ENCODE data around the gene RARB.

Gene RARB

DNA sequence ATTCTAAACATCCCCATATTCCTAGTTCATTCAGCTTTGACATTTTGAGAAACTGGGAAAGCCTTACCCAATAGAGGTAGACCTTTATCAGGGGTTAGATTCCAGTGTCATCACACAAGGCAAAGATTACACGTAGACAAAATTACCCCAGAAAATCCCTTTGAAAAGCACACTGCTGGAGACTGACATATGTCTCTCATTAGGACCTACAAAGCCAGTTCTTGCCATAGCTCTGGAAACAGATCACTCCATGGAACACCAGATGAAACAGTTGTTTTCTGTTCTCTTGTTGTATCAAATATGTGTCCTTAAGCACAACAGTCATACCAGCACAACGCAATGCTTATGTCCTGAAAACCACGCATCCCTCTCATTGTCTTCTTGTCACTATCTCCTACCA is 44.7 kb downstream of the RARB start:
- no peak for DNase-seq (ENCODE audit: low spot score)

DNA sequence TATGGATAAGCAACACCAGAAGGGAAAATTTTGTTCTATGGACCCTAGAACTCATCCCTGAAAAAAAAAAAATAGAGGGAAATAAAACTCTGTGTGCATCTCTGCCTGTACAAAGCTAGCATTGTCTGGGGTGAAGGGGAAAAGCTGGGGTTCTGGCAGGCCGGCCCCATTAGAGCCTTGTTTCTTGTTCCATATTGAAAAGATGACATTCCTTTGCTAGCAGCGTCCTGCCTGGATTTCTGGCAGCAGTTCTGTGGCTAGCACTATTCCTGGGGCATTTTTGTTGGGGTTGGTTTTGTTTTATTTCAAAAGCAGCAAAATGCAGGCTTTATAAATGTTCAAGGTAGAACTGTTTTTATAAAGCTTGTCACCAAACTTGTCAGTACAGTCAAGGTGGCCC is 45.2 kb downstream of the RARB start:
- no peak for DNase-seq (ENCODE audit: low spot score)

DNA sequence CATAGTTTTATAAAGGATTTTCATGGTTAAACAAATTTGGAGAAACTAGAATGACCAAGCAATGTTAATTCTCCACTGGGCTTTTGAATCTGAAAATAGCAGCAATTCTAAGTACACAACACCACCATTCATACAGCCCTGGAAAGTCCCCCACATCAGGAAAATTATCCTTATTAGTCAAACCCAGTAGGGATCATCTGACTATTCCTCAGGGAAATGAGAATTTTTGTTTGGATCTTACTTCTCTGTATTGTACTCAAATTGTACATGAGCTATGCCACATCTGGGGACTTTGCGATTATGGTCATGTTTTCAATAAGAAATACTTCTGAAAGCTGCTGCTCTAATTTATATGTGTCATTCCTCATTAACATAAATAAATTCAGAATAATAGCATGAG is 46.0 kb downstream of the RARB start:
- no peak for DNase-seq (ENCODE audit: low spot score)

DNA sequence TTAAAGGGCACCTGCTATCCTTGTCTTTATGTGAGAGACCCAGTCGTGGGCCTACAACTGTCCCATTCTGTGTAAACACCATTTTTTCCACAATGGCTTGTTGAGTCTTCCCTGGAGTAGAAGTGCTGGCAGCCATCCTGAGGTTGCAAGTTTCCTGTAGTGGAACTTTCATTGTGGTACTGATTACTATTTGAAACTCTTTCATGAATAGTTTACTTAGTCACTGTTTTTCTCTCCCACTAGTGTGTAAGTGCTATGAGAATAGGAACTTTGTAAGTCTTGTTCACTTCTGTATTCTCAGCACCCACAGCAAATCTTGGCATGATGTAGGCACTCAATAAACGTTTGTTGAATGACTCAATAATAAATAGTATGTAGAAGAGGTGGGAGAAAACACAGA is 48.6 kb downstream of the RARB start:
- no peak for DNase-seq (ENCODE audit: low spot score)

DNA sequence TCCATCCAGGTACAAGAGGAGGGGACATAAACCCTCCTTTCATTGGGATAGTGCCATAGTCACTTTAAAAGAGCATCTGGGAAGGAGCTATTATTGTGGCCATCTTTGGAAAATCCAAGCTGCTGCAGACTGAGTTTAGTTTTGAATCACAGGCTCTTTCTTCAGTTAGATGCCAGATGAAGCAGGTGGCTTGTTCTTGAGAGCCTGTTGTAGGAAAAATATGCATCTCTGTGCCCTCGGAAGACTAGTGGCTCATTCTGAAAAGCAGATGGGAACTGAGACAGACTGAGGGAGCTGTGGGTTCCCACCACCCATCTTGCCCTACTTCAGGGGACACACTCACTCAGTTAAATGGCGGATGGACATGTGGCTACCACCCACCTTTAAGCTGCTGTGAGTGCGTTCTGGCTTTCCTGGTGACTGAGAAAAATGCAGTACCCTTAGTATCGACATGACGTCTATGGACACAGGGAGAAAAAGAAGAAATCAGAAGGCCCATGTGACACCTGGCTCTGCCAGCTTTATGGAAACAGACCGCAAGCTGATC is 50.2 kb downstream of the RARB start:
- no peak for DNase-seq (ENCODE audit: low spot score)

DNA sequence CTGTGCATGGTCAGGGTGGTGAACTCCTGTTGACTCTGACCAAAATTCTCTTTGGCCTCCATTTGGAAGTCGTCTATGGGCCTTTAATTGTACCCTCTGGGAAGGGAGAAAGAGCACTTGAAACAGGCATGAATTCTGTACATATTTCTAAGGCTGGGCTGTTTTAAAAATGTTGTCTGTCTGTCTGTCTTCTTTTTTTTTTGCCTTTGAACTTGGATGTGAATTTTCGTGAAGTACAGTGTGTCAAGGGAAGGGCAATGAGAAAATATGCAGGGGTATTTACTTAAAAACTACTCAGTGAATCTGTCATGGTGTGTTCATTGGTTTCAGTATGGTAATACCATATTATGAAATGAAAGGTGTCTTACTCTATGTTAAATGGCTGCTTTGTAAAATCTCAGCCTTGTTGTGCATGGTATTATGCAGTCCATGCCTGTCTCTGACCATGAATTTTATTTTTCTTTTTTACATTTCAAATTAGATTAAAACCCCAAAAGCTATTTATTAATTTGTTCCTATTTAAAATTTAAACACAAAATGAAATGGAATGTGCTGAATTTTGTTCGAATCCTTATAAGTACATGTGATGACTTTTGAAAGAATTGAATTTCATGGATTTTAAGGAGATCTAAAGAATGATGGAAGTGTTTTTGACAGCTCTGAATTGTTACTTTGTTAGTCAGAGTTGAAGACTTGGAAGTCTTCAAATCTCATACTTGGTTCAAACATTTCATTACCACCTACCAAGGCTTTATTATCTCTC is 51.1 kb downstream of the RARB start:
- no peak for DNase-seq (ENCODE audit: low spot score)

DNA sequence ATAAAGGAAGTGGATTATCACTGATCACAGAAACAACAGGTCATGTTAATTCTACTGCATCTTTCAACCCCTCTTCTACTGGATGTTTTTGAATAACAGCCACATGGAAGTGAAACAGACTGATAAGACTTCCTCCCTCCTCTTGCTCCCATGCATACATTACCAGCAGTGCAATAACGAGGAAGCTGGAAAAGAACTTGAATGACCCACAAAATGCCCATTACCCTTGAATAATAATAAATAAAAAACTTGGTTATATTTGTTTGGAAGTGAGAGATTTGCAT is 51.6 kb downstream of the RARB start:
- DNase-seq (ENCODE audit: low spot score), result no peak

DNA sequence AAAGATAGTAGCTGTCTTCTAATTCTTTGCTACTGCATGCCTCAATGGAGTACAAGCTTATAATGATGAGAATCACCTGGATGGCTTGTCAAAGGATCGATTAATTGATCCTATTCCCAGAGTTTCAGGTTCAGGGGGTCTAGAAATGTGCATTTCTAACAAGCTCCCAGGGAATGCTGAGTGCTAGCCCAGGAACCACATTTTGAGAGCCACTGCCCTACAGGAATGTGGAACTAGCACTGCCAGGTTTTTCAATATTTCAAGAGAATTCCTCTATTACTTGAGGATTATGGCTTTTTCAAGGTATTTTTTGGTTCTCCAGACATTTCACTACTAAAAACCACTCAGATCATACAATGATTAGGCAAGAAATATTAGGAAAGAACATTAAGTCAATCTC is 52.7 kb downstream of the RARB start:
- no peak for DNase-seq (ENCODE audit: low spot score)

DNA sequence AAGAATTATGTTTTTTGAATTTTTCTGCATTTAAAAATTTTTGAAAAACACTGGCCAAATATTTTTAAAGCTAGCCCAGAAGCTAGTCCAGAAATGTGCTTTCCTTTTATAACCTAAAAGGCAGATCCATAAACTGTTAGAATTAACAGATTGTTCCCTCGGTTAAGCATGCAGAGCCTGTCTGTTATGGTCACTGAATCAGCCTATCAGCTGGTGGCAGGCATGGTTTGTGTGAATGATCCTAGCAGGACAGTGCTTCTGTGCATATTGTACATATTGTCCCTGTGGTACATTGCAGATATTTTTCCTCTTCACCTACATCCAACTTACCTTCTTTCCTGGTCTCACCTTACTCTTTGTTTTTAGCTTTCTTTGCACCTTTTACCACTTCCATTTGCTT is 53.3 kb downstream of the RARB start:
- no peak for DNase-seq (ENCODE audit: low spot score)

DNA sequence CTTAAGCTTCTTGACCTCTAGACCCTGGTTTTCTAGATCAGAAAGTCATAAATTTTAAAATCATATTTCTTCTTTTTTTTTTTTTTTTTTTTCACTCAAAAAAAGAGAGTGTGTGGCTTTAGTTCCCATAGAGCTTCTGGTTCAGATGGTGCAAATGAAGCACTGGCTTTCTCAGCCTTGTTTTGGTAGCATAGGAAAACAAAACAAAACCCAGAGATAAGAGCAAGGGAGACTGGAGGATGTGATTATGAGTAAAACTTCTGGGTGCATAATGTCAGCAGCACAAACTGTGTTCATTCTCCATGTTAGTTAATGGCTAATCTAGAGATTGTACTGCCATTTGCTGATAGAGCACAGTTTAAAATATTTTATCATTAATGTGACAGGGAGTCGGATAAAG is 55.4 kb downstream of the RARB start:
- DNase-seq (ENCODE audit: low spot score), result no peak

DNA sequence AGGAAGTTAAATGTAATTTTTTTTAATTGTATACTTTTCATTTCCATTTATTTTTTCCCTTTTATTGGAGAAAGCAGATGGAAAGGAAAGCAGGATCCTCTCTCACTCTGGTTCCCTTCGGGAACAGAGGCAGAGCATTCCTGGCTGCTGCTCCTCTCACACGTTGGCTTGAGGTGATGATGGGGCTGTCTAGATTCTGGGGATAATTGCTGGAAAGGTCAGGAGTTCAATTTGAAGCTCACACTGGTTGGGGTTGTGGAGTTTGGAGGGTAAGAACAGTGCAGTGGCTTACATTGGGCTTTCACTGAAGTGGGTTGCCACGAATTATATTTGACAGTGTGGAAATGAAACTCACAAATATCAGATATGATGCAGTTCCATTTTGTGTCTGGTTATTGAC is 57.6 kb downstream of the RARB start:
- DNase-seq (ENCODE audit: low spot score), result no peak

DNA sequence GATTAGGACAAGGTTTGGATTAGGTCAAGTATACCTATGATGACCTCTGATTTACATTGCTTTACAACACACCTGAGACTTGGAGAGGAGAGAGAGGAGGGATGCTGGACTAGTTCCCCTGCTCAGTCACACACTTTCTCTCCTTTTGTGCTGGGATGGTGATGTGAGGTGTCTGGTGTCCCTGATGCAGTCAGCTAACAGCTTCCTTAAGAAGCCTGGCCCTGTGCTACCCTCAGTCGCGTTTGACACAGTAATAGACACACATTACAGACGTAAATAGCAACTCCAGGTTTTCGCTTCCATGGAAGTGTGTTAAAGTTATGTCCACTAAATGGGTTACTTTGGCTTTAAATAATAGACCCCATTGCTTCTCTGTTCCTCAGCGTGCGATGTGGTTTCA is 58.9 kb downstream of the RARB start:
- no peak for DNase-seq (ENCODE audit: low spot score)

DNA sequence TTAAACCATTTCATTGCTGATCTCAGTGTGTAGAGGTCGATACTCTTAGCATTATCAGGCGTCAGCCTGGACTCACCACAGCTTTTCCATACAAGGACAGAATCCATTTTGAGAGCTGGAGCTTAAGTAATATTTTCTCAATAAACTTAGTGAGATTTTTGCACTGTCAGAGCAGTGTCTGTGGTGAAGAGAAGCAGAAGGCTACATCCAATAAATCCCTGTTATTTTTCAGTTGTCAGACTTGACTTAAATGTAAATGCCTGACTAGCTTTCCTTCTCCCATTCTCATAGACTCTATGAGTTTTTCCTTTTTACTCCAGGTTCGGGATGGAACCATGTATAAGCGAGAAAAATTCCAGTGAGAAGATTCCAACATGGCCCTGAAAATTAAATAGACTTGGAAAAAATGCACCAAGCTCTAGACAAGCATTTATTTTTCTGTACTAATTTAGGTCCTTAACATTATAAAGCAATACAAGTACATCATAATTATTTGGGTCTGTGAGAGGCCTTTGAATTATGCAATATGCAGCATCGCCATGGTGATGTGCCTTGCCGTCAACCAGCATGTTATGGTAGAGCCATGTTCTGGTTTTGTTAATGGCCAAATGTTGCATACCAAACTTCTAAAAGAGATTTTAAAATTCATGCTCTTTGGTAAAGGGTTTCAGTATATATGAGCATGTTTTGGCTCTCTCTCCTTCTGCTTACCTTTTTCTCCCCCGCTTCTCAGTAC is 62.0 kb downstream of the RARB start:
- DNase-seq (ENCODE audit: low spot score), result no peak

DNA sequence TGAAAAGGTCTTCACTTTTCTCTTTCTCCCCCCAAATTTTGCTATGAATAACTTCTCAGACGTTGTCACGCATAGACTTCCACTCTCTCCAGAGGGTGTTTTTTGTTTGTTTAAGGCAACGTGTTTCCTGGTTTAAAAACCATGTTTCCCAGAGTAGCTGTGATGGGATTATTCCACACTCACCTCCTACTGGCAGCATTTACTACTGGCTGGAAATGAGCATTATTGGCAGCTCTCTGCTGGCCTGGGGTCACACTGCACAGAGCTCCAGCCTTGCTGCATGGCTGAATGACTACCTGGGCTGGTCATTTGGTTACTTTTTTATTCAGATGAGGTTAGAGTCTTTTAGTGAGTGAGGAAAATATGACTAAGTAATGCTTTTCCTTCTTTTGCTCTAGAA is 65.2 kb downstream of the RARB start:
- DNase-seq (ENCODE audit: low spot score), result no peak

DNA sequence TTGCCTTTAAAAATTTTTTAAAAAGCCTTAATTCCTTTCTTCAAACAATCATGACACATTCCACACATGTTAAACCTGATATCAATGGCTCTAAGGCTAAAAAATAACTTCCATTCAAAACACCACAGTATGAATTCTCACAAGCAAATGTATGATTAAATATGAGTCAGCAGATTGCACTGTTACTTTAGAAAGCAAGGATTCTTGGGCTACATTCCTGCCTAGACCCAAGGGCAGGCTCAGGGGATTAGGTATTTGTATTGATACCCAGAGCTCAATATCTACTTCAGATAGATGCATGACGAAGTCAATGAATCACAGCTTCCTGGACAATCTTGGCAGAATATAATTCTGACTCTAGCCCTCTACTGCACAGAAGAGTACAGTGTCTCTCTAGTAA is 65.7 kb downstream of the RARB start:
- DNase-seq (ENCODE audit: low spot score), result no peak

DNA sequence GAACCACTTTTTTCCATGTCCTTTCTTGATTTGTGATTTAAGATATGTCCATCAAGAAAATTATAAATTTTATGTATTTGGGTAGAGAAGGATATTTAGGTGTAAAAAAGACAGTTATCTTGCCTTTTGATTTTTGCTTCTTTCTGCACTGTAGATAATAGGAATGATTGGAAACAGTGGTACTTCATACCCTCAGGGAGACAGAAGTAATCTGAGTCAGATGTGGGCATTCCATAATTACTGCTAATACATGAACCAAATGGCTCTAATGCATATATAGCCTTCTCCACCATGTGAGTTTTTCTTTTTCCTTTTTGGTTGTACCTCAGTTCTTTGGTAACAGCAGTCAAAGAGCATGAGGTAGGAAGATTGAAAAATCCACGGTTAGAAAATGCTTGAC is 67.2 kb downstream of the RARB start:
- DNase-seq (ENCODE audit: low spot score), result no peak

DNA sequence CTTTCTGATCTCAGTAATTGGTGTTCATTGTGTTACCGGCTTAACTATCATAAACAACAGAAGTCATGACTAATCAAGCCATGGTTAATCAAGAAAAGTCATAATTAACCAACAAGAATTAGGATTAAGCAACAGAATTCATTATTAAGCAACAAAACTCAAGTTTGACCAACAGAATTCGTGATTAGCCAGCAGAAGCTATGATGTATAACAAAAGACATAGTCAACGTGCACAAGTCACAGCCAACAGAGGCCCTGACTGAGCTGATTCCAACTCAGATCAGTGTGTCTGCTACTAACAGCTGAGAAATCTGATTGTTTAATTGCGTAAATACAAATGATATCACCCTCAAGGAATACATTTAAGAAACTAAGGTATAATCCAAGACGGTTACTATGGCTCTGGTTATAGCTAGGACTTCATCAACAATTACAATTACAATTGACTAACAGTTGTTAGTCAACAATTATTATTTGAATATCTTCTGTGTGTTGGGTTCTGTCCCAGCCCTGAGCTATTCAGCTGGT is 67.7 kb downstream of the RARB start:
- no peak for DNase-seq (ENCODE audit: low spot score)

DNA sequence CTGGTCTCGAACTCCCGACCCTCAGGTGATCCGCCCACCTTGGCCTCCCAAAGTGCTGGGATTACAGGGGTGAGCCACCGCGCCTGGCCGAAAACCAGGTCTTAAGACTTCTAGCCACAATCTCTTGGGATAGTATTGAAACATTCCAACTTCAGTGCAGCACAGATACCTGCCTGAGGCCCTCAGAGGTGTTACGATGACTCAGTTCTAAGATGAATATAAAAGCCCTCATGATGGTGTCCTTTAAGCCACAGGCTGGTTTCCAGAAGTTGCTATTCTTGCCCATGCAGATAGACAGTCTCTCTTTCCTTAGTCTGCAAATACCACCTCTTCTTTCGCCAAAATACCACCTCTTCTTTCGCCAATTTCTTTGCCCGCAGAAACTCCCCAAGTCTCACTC is 69.0 kb downstream of the RARB start:
- no peak for DNase-seq (ENCODE audit: low spot score)

DNA sequence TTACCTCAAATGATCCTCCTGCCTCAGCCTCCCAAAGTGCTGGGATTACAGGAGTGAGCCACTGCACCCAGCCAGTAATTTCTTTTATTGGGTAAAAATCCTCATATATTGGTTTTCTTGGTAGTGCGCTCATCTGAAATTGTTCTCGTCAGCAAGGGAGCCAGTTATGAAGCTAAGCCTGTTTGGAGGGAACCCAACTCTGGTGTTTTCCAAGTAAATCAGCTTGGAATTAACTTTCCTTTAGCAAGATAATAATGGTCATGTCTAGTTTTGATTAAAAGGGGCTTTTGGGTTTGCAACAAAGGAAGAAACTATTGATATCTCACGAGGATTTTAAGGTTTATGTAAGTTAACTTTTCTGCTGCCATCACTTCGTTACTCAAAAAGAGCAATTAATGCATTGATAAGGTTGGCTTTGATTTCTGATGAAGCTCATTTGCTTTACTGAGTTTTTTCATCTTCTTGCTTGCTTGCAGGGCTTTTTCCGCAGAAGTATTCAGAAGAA is 72.7 kb downstream of the RARB start:
- no peak for DNase-seq (ENCODE audit: low spot score)

DNA sequence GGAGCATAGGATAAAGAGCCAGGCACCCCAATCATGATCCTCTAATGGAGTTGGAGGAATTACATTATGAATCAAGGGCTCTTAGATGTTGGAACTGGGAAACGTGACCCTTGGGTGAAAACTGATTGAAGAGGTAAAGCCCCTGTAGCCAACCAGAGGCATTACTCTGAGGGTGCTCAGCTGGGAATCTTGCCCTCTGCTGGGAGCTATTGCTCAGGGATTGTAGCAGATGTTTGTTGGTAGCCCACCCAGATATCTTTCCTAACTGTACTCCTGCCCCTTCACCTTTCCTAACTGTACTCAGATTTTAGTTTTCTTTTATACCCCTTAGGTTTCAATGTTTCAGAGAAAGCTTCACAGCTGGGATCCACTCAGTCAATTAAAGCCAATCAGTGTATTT is 74.2 kb downstream of the RARB start:
- no peak for DNase-seq (ENCODE audit: low spot score)

DNA sequence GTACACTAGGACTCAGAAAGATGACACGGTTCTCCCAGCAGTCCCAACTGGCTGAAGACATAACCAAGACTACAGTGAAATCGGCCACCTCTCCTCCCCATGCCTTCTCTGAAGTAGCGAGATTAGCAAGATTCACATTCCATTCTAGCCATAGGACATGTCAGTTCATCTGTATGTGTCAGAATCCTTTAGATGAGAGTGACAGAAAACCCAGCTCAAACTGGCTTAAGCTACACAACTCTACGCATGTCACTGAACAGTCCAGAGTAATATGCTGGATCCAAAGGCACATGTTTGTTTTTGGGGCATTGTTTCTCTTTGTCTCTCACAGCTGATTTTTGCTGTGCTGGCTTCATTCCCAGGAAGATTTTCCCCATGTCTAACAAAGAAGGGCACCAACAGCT is 75.8 kb downstream of the RARB start:
- DNase-seq (ENCODE audit: low spot score), result no peak

DNA sequence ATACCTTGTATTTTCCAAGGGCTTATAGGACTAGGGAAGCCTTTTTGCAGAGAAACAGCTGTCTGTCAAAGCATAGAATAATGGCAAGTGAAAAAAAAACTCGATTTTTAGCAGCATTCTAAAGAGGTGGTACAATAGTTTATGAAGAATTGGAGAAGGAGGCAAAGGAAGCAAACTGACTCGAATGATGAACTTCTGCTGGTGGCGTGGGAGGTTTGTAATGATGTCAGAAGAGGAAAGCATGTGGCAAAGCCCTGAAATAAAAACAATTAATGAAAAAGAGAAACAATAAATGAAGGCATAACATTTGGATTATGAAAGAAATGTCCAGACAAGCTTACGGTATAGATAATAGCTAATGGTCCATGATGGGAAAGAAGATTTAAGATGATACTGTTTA is 77.5 kb downstream of the RARB start:
- DNase-seq (ENCODE audit: low spot score), result no peak

DNA sequence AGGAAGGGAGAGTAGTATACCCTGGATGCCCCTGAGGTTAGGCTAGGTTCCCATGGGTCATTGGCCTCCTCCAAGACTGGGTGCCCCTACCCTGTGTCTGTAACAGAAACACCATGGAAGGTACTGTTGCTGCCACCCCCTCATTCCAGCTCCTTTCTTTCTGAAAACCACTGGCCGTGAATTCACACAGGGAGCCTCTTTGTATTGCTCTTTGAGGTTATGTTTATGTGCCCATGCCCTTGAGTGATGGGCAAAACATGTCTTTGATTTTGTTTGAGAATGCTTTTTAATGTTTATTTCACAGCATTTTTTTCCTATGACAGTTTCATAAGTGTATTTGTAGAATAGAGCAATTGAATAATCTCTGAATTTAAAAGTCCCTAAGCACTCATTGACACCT is 79.7 kb downstream of the RARB start:
- no peak for DNase-seq (ENCODE audit: low spot score)
